Activated CD4-positive, alpha-beta T cell treated with anti-CD3 and anti-CD28 coated beads, Interleukin-2, amount 50 U/mL, for 16 hours (primary cell): ENCODE data around the gene KSR1.

Source experiments
- DNase-seq: peaks from one replicate; pipeline ENCODE4 v3.0.0-alpha.2; 2020

KSR1 gene

GRCh38 chr17:27575096-27575911 lies 119.1 kb downstream of the KSR1 start:
- DNase-seq = no peak

DNA sequence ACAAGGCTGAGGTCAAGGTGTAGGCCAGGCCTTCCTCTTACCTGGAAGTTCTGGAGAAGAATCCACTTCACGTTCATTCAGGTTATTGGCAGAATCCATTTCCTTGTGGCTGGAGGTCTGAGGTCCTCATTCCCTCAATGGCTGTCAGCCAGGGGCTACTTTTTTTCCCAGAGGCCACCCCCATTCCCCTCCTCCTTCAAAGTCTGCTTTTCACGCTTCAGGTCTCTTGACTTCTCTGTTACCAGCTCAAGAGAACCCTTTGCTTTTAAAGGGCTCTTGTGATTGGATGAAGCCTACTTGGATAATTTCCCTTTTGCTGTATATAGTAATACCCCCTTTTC lies 119.6 kb downstream of the KSR1 start:
- no peak for DNase-seq

DNA sequence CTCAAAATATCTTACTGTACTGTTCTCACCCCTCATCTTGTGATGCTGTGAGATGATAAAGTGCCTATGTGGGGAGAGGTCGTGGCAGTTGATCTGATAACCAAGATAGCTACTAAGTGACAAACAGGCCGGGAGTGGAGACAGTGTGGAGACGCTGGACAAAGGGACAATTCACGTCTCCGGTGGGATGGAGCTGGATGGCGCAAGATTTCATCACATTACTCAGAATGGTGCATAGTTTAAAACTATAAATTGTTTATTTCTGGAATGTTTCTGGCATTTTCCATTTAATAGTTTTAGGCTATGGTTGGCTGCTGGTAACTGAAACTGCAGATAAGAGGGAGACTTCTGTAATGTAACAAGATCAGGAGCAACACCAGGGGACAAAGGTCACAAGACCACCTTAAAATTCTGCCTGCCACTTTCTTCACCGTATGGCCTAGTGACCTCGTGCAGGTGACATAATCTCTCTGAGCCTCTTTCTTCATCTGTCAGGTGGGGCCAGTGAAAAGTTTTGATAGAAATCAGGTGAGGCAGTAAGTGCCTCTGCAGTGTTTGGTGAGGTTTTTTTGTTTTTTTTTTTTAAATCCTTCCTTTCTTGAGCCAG lies 120.3 kb downstream of the KSR1 start:
- DNase-seq = no peak

GRCh38 chr17:27577121-27577761 lies 121.0 kb downstream of the KSR1 start:
- no peak for DNase-seq

- DNase-seq = no peak
Observed at GRCh38 chr17:27577884-27578717, 121.9 kb downstream of the KSR1 start.

DNA sequence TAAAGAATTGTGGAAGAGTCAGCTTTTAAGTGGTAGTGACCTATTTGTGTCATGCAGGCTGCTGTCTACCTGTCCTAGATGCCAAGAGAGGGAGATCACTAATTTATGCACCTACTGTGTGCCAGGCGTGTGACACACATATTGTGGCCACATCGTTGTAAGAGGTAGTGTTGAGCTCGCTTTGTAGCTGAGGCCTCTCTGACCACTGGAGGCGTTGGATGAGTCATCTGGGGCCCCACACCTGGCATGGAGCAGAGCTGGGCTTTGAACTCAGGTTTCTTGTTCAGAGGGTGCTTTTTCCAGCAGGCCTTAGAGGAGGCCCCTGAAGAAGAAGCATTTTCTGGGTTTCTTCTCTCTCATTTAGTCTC lies 122.5 kb downstream of the KSR1 start:
- peak; percentile 88 for DNase-seq

GRCh38 chr17:27579304-27579703 lies 123.1 kb downstream of the KSR1 start:
- peak; percentile 57 for DNase-seq

- DNase-seq = peak; percentile 89
Observed at GRCh38 chr17:27579897-27580321, 123.7 kb downstream of the KSR1 start.

DNA sequence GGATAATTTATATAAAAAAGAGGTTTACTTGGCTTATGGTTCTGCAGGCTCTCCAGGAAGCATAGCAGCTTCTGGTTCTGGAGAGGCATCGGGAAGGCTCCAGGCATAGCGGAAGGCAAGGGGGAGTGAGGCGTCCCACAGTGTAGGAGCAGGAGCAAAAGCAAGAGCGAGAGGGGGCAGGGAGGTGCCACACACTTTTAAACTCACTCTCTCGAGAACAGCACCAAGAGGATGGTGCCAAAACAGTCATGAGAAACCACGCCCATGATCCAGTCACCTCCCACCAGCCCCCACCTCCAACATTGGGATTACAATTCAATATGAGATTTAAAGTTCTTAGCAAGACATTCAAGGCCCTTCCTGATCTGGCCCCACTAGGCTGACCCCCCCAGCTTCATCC lies 124.8 kb downstream of the KSR1 start:
- DNase-seq = no peak

DNA sequence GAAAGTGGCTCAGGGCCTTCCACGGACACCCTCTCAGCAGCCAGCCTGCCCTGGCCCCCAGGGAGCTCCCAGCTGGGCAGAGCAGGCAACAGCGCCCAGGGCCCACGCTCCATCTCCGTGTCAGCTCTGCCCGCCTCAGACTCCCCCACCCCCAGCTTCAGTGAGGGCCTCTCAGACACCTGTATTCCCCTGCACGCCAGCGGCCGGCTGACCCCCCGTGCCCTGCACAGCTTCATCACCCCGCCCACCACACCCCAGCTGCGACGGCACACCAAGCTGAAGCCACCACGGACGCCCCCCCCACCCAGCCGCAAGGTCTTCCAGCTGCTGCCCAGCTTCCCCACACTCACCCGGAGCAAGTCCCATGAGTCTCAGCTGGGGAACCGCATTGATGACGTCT lies 126.4 kb downstream of the KSR1 start:
- DNase-seq = no peak

- DNase-seq = no peak
Observed at GRCh38 chr17:27585153-27585681, 129.0 kb downstream of the KSR1 start.

DNA sequence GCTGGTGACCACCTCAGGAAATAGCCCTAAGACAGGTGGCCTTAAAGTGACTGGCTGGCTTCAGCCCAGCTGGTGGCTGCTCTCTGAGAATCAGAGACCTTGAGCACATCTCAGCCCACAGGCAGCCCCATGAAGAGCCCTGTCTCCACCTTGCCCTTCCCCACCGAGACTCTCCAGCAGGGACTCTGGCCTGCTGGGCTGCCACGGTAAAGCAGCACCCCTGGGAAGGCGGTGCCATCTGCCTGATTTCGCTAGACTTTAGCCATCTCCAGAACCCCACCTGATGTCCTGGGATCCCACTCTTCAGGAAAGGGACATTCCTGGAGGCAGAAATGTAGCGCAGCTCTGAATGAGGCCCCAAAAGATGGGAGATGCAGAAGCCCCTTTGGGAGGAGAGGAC lies 129.5 kb downstream of the KSR1 start:
- no peak for DNase-seq

DNA sequence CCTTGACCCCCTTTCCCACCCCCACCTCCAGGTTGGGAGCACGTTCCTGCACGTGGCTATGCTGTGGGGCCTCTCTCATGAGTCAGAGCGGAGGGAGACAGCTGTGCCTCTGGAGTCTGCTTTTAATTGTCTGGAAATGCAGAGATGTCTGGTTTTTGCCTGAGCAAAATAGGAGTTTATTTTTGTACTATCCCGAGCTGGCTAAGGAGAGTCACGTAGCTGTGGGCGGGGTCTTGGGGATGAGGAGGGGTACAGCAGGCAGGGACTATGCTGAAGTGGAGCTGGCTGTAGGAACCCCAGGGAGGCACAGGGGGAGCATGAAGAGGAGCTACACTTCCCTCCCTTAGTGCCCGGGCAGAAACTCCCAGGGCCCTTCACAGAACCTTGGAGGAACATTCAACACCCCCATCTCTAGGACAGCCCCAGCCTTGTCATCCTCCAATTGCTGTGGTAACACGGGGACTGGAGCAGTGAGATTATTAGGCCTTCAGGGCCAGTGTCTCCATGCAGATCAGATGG lies 130.0 kb downstream of the KSR1 start:
- DNase-seq = no peak

- DNase-seq = no peak
Observed at GRCh38 chr17:27588354-27588753, 132.1 kb downstream of the KSR1 start.

GRCh38 chr17:27590864-27591263 lies 134.6 kb downstream of the KSR1 start:
- no peak for DNase-seq

- DNase-seq = no peak
Observed at GRCh38 chr17:27591986-27592385, 135.7 kb downstream of the KSR1 start.

GRCh38 chr17:27593232-27593856 lies 137.1 kb downstream of the KSR1 start:
- no peak for DNase-seq

GRCh38 chr17:27593857-27594255 lies 137.6 kb downstream of the KSR1 start:
- DNase-seq = no peak

GRCh38 chr17:27595208-27595607 lies 139.0 kb downstream of the KSR1 start:
- no peak for DNase-seq

GRCh38 chr17:27596096-27596495 lies 139.8 kb downstream of the KSR1 start:
- DNase-seq = no peak

DNA sequence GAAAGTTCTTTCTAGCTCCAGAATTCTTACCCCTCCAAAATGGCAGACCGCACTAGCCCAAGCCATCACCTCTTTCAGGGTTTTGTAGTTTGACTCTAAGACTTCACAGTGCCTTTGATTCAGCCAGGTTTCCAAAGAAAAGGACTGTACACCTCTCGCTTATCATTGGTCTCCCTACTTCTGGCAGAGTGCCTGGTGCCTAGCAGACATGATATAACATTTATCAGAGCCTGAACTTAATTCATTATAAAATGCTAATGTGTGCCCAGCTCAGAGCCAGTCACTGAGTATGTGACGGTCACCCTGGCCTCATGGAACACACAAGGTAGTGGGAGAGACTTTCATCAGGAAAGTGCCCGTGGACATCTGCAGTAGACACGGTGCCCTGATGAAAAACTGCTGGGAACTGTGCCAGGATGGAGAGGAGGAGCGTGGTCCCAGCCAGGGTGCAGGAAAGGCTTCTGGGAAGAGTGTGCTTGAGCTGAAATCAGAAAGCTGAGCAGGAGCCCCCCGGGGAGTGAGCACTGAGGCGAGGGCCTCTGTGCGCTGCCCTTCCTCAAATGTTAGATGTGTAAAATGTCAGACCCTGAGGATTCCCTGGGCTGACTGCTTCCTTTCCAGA lies 140.4 kb downstream of the KSR1 start:
- no peak for DNase-seq

DNA sequence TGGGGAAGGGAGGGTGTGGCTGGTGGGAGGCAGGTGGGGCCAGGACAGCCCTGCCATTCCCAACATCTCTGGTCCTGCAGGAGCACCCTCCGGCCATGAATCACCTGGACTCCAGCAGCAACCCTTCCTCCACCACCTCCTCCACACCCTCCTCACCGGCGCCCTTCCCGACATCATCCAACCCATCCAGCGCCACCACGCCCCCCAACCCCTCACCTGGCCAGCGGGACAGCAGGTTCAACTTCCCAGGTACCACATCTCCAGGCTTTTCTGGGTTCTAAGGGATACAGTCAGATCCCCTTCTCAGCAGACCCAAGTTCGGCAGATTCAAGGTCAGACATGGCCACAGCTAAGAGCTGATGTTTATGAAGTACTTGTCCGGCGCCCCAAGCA lies 140.9 kb downstream of the KSR1 start:
- no peak for DNase-seq
